OCI-LY7 (cell line): ENCODE results near the gene NDUFA13.

Experiments
- CTCF ChIP-seq: fragments of 200-600 bp; sonication (generic); conservative IDR thresholded peaks from 2 replicates; pipeline ENCODE4 v1.5.1; 2014; ENCODE audit warnings: mild to moderate bottlenecking, antibody characterized with exemption, low read length, moderate library complexity, mixed read lengths
- EZH2phosphoT487 ChIP-seq: fragments of 200-600 bp; sonication (generic); IDR thresholded peaks from 2 replicates; pipeline ENCODE4 v1.6.1; 2018; ENCODE audit warnings: low read depth, borderline replicate concordance, mild to moderate bottlenecking, mixed run types, antibody characterized with exemption, low read length, moderate library complexity, mixed read lengths

DNA sequence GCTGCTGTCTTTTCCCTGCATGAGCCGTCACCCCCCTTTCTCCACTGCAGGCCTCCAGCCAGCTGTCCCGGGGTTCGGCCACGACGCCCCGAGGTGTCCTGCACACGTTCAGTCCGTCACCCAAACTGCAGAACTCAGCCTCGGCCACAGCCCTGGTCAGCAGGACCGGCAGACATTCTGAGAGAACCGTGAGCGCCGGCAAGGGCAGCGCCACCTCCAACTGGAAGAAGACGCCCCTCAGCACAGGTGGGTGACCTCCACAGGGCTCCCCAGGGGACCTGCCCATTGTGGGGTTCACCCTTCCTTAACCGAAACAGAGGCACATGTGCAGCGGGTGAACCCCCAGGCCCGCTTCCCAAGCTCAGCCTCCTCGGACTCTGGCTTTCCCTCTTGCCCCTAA is 13.7 kb upstream of the NDUFA13 start:
- TF ChIP-seq CTCF (no peak), EZH2phosphoT487 (no peak)
